Activated CD4-positive, alpha-beta T cell treated with anti-CD3 and anti-CD28 coated beads for 1 hour (primary cell): ENCODE results near the gene THAP10.
"Not testable (repeated sequence)": the region's sequence is repeated elsewhere in the genome, so short reads cannot be mapped to it uniquely, and the experiment has no call there.

Experiments
- DNase-seq: peaks from one replicate; pipeline ENCODE4 v3.0.0-alpha.2; 2020

Gene THAP10

GRCh38 chr15:70876011-70876410, 16.2 kb downstream of the THAP10 start:
- no peak for DNase-seq

DNA sequence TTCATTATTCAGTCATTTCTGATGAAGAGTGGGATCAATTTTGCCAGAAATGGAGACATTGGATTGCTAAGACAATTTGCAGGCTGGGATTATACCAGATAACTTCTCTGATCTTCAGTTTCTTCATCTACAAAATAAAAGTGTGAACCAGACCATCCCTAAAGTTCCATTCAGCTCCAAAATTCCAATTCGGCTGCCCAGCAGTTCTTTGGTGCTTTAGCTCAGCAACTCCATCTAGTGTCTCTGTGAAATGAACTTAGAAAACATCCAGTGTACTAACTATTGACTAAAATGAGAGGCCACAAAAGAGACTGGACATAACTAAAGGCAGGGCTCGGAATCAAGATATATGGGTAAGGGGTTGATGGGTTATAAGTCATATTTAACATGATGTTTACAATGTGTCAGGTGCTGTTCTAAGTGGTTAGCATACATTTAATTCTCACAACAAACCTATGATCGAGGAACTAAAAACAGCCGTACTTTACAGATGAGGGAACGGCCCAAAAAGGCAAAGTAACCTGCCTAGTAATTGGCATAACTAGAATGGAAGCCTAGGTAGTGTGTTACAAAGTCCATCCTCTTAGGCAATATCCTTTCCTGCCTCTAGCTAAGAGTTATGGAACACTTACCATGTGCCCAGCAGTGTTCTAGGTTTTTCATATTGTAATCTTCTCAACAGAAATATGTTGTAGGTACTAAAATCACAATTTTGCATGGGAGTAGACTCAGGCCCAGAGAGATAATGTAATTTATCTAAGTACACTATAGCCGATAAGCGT, 17.0 kb downstream of the THAP10 start:
- no peak for DNase-seq

DNA sequence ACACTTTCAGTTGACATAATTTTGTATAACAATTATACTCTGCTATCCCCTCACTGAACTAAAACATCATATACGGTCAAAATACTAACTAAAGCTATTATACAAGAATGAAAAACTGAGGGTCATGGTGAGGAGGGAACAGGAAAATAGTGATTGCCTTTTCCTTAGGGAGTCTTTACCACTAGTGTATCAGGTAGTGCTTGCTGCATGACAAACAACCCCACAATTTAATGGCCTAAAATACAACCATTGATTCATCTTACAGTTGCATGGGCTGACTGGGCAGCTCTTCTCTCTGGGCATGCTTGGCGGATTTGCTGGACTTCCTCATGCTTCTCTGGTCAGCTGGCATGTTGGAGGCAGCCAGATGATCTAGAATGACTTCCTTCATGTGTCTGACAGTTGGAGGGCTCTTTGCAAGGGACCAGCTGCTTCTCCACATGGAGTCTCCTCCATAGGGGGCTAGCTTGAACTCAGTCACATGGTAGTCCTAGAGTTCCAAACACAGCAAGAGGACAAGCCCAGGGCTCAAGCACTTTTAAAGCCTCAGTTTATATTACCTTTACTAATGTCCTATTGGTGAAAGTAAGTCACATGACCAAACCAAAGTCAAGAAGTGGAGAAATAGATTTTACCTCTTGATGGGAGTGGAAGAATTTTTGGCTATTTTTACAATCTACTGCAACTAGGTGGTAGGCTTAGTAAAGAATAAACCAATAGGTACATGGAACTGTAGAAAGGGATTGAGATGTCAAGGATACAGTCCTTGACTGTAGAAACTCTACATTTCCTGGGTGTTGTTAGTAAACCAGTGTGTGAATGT, 18.8 kb downstream of the THAP10 start:
- DNase-seq: no peak

- not testable (repeated sequence) for DNase-seq
Measured at GRCh38 chr15:70871490-70871889, 20.7 kb downstream of the THAP10 start.

DNA sequence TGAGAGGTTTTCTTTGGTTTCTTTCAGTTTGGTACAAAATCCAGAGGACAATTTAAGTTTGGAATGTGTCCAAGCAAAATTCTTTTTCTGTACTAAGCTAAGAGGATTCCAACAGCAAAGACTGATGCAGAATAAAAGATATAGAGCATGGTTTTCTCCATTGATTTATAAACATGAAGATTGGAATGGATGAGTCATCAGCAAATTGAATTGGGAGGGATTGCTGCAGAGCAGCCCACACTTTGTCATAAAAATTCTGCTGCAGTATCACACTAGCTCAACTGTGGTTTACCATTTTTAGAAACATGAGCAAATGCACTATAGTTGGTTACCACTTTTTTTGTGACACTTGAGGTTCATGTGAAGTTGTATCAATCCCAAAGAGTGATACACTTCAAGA, 22.2 kb downstream of the THAP10 start:
- DNase-seq: no peak

DNA sequence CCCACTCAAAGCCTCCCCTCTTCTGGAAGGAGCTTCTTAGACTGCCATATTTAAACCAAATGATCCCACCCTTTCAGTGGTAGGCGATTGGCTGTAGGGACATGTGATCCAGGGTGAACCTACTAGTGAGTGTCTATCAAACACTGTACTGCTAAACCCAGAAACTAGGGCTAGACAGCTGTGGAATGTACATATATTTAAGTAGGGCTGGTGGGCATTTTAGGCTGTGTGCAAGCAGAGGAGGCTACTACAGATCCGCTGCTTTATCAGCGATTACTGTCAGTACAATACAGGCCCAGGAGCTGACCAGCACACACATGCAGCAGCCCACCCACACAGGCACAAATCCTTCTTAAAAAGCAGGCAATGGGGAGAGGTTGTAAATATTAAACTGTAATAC, 22.9 kb downstream of the THAP10 start:
- DNase-seq: no peak

DNA sequence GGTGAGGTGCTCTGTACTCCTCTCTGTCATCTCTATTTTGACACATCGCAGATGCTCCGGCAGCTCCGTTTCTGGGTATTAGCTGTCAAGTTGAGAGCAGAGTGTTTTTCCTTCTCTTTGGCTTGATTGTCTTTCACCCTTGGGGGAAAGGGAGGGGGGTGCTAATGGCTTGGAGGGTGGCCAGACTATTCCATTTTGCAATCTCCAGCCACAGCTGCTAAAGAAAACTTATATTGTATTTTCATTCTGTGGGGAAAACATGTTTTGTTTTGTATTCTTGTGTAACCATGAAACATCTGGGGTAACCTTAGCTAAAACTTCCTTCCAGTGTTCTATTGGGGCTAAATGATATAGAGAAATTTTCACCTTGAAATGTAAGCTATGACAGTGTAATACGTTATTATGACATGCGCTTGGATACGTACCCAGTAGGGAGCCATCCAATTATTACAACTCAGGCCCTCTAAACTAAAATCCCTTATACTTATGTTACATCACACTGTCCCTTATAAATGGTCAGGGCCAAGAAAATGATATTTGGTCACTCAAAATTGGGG, 24.2 kb downstream of the THAP10 start:
- DNase-seq: no peak

DNA sequence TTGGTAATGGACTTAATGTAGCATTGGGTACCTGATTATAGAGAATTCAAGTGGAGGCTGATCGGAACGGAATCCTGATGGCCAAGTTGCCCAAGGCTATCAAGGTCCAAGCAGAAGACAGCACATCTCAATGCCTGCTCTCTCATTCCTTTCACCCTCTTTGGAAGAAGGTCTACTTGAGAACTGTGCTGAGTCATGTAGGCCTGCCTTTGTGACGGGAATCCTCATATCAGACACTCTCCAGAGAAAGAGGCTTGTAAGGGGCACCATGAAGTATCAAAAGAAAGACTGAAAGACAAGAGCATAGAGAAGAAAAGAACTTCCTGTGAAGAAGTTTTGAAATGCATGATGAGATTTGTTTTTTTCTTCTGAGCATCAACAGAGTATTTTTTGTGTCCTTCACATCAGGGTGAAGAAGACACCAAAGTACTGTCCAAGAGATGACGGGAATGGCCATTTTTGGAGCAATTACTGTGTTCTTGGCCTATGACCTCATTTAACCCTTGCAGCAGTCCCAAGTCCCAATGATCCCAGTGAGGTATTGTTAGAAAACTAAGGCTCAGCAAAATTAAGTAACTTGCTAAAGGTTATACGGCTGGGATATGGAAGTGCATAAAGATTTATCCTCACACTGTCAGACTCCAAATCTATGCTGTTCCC, 25.1 kb downstream of the THAP10 start:
- DNase-seq: no peak

DNA sequence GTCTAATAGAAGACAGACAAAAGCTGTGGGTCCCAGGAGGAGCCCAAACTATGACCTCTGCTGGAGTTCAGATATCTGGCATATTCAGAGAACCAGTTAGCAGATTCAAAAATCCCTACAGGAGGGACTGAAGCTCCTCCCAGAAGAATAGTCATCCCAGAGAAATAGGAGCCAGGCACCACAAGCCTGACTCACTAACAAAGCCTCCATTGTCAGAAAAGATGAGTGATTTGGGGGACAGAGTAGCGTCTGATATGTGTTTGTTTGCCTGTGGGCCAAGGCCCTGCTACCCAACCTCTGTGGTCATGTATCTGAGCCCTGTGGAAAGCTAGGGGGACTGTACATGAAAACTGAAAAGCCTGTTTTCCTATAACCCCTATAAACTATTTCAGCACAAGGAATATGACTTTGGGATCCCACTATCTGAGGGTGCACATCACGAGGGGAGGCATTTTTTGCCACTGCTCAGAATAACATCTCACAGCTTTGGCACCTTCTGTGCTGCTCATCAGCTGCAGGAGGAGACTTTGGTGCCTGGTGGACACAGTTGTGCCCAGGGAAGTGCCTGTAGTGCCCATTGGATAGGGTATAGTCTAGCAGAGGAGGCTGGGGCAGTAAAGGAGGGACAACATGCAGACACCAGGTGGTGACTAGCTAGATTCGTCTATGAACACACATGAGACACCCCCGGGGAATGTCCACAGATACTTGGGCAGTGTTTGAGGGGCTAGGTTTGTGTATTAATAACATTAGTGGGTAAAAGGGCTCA, 28.6 kb downstream of the THAP10 start:
- no peak for DNase-seq

DNA sequence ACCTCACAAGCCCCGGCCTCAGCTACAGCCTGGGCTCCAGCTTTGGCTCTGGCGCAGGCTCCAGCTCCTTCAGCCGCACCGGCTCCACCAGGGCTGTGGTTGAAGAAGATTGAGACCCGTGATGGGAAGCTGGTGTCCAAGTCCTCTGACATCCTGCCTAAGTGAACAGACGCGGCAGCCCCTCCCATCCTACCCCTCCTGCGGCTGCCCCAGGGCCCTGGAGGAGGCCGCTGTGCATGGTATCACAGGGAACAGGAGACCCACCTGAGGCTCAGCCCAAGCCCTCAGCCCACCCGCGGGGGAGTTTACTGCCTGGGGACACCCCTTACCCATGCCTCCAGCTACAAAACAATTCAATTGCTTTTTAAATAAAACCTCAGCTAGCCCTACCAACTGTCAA, 32.2 kb downstream of the THAP10 start:
- no peak for DNase-seq

DNA sequence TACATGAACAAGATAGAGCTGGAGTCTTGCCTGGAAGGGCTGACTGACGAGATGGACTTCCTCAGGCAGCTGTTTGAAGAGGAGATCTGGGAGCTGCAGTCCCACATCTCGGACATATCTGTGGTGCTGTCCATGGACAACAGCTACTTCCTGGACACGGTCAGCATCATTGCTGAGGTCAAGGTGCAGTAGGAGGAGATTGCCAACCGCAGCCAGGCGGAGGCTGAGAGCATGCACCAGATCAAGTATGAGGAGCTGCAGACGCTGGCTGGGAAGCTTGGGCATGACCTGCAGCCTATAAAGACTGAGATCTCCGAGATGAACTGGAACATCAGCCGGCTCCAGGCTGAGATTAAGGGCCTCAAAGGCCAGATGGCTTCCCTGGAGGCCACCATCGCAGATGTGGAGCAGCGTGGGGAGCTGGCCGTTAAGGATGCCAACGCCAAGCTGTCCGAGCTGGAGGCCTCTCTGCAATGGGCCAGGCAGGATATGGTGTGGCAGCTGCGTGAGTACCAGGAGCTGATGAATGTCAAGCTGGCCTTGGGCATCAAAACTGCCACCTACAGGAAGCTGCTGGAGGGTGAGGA, 32.8 kb downstream of the THAP10 start:
- no peak for DNase-seq

GRCh38 chr15:70858614-70859321, 33.5 kb downstream of the THAP10 start:
- not testable (repeated sequence) for DNase-seq

- no peak for DNase-seq
Measured at GRCh38 chr15:70857562-70858285, 34.5 kb downstream of the THAP10 start.

- DNase-seq: no peak
Measured at GRCh38 chr15:70856884-70857561, 35.2 kb downstream of the THAP10 start.

DNA sequence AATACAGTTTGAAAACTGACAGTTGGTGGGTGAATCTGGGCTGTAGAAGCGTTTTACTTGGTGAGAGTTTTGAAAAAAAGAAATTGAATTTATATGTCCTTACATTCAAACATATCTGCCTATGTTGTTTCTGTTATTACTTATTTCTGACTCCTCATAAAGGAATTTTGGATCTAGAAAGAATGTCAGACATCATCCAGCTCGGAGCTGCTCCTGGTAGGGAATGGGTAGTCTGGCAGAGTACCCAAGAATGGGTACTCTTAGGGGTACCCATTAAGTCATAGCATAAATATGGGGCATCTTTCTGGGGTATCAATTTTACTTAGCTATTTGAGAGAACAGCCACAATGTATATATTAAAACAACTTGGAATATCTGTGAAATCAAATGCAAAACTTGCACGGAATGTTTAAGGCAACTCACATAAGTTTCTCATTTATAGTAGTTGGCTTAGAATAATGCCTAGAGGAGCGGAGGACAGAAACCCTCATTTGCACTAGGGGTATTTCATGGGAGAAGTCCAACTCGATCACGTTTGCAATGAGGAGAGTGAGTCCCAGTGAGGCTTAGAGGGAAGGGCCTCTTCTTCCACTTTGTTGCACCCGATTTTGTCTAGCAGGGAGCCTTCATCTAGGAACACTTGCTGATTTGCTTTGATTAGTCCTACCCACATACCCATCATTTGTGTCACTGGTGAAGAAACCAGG, 35.9 kb downstream of the THAP10 start:
- no peak for DNase-seq

DNA sequence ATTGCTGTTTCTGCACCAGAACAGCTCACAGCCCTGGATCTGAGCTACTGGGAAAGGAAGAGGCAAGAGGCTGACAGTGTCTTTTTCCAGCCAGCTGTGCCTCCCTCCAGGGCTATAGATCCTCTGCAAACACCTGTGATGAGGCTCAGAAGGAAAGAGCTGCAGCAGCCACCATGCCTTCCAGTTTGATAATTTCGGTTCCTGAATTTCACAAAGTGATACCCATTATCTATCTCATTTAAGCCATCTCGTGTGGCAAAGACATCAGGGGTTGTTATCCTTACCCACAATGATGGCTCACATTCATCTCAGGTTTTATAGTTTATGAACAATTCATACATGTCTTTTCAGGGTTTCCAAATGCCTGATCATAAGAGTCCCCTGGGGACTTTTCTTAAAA, 36.5 kb downstream of the THAP10 start:
- DNase-seq: no peak

DNA sequence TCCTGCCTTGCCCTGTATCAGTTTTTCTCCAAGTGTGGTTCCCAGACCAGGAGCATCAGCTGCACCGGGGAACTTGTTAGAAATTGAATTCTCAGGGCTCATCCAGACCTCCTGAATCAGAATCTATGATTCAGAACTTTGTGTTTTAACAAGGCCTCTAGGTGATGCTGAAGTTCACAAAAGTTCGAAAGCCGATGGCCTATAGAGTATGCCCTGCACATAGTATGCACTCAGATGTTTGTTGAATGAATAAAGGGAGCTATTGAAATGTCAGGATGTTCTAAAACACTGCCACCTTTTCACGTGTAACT, 37.6 kb downstream of the THAP10 start:
- no peak for DNase-seq

GRCh38 chr15:70853973-70854665, 38.1 kb downstream of the THAP10 start, which contains the start of gene LARP6:
Gene LARP6 (minus strand): TSS chr15:70854157. CDS start chr15:70854088, 69 bp downstream.
- DNase-seq: no peak
